Measurements from ENCODE around the gene NSD1.

DNA sequence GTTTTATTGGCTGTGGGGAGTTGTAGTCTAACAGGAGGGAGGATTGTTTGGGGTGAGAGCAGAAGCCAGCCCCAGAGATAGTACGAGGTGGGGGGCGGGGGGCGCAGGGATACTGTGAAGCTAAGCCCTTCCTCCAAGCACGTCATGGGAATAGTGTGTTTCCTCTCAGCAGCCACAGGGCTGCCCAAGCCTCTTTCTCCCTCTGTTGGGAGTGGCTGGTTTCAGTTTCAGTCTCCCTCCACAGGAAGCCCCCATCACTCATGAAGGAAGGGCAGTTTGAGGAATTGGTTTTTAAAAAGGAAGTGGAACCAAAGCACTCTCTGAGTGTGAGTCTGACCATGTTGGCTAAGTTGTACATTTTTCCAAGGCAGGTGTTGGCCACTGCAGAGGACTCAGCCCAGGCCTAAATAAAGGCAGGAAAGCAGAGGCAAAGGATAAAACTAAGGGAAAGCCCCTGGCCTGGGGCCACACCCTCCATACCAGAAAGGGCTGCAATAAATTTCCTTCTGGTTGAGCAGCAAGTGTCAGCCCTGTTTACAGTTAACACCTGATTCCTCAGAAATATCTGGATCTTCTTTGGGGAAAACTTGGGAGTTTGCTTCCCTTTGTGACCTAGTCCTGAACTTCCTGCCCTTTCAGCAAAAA lies 166.8 kb downstream of the NSD1 start:
- TF ChIP-seq, protein P1, sequence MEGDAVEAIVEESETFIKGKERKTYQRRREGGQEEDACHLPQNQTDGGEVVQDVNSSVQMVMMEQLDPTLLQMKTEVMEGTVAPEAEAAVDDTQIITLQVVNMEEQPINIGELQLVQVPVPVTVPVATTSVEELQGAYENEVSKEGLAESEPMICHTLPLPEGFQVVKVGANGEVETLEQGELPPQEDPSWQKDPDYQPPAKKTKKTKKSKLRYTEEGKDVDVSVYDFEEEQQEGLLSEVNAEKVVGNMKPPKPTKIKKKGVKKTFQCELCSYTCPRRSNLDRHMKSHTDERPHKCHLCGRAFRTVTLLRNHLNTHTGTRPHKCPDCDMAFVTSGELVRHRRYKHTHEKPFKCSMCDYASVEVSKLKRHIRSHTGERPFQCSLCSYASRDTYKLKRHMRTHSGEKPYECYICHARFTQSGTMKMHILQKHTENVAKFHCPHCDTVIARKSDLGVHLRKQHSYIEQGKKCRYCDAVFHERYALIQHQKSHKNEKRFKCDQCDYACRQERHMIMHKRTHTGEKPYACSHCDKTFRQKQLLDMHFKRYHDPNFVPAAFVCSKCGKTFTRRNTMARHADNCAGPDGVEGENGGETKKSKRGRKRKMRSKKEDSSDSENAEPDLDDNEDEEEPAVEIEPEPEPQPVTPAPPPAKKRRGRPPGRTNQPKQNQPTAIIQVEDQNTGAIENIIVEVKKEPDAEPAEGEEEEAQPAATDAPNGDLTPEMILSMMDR (IDR thresholded peaks at IDR 0.05 in 4 of 5, conservative IDR thresholded peaks at IDR 0.05 in 1 of 5) = peak in 1 of 5 experiments; percentile 22
- TF ChIP-seq POLR2A (IDR thresholded peaks at IDR 0.05) = no peak

Measured in gastrocnemius medialis (tissue), 4 donors.